Activated T-cell treated with anti-CD3 and anti-CD28 coated beads, Interleukin-2, amount 50 U/mL, for 1 hour (primary cell): ENCODE measurements around the gene OS9.
"Not testable (repeated sequence)": the region's sequence is repeated elsewhere in the genome, so short reads cannot be mapped to it uniquely, and the experiment has no call there.

Source experiments
- DNase-seq: peaks from one replicate; pipeline ENCODE4 v3.0.0-alpha.2; 2020

The OS9 gene

DNA sequence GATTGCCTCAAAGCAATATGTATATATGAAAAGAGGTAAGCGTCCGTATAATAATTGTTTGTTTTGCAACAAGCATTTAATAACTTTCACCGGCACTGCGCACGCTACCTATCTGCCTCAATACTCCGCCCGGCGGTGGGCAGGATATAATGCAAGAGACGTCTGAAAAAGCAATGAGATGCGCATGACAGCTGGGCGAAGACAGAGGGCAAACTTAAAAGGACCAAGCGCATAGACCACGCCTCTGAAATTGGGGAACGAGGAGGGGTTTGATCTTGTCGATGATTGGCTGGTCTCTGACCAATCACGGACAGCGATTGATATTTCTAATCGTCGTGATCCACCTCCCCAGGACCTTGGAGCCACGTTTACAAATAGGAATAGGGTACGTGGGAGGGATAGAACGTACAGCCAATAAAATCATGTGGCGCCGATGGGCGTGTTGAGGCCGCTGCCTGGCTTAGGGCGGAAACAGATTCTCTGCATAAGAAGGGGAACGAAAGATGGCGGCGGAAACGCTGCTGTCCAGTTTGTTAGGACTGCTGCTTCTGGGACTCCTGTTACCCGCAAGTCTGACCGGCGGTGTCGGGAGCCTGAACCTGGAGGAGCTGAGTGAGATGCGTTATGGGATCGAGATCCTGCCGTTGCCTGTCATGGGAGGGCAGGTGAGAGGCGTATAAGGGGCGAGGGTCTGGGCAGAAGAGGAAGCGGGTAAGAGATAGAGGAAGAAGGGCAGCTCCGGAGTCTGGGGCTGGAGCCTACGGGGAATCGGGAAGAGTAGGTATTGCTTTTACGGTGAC, at the start of gene OS9:
TSS of gene OS9 (plus strand) at position 474 of the 800 bp plus-strand sequence. CDS start at position 504, 30 bp downstream.
- peak; percentile 84 for DNase-seq

DNA sequence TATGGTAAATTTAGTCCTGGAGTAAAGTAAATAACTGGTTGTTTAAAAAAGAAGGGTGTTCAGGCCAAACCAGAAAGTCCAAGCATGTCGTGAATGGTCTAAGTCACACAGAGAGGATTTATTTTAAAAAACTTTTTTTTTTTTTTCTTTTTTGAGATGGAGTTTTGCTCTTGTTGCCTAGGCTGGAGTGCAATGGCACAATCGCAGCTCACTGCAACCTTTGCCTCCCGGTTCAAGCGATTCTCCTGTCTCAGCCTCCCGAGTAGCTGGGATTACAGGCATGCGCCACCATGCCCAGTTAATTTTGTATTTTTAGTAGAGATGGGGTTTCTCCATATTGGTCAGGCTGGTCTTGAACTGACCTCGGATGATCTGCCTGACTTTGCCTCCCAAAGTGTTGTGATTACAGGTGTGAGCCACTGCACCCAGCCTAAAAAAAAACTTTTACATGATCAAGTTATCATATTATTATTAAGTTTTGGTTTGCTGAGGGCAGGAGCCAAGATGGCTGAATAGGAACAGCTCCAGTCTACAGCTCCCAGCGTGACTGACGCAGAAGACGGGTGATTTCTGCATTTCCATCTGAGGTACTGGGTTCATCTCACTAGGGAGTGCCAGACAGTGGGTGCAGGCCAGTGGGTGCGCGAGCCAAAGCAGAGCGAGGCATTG, 47.8 kb upstream of the OS9 start:
- not testable (repeated sequence) for DNase-seq

DNA sequence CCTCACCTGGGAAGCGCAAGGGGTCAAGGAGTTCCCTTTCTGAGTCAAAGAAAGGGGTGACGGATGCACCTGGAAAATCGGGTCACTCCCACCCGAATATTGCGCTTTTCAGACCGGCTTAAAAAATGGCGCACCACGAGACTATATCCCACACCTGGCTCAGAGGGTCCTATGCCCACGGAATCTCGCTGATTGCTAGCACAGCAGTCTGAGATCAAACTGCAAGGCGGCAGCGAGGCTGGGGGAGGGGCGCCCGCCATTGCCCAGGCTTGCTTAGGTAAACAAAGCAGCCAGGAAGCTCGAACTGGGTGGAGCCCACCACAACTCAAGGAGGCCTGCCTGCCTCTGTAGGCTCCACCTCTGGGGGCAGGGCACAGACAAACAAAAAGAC, 47.3 kb upstream of the OS9 start:
- not testable (repeated sequence) for DNase-seq

DNA sequence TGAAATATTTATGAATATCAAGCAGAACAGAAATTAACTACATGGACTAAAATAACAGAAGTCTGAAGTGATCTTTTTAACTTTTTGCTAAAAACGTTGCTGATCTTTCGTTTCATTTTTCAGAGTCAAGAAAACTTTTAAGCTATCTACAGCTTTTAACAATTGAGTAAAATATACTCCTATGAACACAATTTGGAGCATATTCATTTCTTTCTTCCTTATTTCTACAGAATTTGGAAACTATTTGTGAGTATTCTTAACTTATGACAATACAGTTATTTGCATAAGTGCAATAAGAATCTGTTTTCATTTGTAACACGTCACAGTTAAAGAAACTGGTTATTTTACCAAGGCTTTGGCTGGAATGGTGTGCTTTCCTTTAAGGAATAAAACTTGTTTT, 39.9 kb upstream of the OS9 start:
- DNase-seq: no peak

DNA sequence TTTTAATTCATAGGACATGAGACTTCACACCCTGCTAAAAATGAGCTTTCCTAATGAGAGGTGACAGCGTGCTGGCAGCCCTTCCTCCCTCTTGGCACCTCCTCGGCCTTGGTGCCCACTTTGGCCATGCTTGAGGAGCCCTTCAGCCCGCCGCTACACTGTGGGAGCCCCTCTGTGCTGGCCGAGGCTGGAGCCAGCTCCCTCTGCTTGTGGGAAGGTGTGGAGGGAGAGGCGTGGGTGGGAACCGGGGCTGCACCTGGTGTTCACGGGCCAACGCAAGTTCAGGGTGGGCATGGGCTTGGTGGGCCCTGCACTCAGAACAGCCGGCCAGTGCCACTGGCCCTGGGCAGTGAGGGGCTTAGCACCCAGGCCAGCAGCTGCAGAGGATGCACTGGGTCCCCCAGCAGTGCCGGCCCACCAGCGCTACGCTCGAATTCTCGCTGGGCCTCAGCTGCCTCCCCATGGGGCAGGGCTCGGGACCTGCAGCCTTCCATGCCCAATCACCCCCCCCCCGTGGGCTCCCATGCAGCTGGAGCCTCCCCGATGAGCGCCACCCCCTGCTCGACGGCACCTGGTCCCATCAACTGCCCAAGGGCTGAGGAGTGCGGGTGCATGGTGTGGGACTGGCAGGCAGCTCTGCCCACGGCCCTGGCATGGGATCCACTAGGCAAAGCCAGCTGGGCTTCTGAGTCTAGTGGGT, 38.2 kb upstream of the OS9 start:
- DNase-seq: no peak

- not testable (repeated sequence) for DNase-seq
Observed at GRCh38 chr12:57656408-57656807, 37.5 kb upstream of the OS9 start.

DNA sequence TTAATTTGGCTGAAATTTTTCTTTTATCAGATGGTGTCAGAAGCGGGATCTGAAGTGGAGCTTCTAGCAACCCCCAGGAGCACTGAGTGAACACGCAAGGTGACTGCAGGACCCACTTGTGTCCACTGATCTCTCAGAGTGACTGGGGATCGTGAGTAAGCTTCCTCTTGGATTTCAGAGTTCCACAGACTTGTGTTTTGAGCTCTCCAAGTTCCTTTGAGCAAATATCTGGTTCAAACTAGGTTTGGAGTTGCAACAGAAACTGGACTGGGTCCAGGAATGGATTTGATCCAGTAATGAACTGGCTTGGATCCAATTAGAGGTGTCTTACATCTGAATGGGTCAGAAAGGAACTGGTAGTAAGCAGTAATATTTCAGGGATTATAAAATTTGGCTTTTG, 36.2 kb upstream of the OS9 start:
- no peak for DNase-seq

- no peak for DNase-seq
Observed at GRCh38 chr12:57658890-57659289, 35.0 kb upstream of the OS9 start.

DNA sequence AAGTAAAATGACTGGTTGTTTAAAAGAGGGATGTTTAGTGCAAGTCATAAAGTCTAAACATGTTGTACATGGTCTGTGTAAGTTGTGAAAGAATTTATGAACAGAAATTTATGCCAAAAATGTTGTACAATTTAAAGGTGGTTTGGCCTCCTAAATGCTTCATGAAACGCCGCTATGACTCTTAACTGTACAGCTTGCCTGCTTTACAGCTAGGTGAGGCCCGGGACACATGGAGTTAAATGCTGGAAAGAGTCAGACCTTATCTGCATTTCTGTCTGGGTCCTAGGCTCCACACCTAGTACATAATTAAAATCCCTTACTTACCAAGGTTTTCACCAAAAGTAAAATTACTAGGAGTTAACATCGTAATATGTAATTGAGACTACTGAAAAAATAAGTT, 32.6 kb upstream of the OS9 start:
- no peak for DNase-seq

- DNase-seq: not testable (repeated sequence)
Observed at GRCh38 chr12:57665066-57665820, 28.7 kb upstream of the OS9 start.

GRCh38 chr12:57666897-57667296, 27.0 kb upstream of the OS9 start:
- DNase-seq: no peak

- not testable (repeated sequence) for DNase-seq
Observed at GRCh38 chr12:57669691-57670090, 24.2 kb upstream of the OS9 start.

- not testable (repeated sequence) for DNase-seq
Observed at GRCh38 chr12:57671811-57672210, 22.1 kb upstream of the OS9 start.

GRCh38 chr12:57672801-57673200, 21.1 kb upstream of the OS9 start:
- DNase-seq: no peak

DNA sequence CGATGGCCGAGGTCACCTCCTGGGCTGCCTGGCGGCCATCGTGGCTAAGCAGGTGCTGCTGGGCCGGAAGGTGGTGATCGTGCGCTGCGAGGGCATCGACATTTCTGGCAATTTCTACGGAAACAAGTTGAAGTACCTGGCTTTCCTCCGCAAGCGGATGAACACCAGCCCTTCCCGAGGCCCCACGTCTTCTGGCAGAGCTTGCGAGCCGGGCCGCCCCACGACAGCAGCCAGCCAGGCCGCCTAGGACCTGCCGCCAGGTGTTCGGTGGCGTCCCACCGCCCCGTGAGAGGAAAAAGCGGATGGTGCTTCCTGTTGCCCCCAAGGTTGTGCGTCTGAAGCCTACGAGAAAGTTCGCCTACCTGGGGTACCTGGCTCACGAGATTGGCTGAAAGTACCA, 19.2 kb upstream of the OS9 start:
- DNase-seq: no peak

DNA sequence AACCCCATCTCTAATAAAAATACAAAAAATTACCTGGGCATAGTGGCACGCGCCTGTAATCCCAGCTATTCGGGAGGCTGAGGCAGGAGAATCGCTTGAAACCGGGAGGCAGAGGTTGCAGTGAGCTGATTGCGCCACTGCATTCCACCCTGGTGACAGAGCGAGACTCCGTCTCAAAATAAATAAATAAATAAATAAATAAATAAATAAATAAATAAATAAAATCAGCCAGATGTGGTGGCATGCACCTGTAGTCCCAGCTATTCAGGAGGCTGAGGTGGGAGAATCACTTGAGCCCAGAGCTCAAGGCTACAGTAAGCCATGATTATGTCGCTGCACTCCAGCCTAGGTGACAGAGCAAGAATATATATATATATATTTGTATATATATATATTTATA, 16.0 kb upstream of the OS9 start:
- not testable (repeated sequence) for DNase-seq

- DNase-seq: no peak
Observed at GRCh38 chr12:57679697-57680096, 14.2 kb upstream of the OS9 start.

GRCh38 chr12:57687862-57688261, 6.1 kb upstream of the OS9 start:
- no peak for DNase-seq

DNA sequence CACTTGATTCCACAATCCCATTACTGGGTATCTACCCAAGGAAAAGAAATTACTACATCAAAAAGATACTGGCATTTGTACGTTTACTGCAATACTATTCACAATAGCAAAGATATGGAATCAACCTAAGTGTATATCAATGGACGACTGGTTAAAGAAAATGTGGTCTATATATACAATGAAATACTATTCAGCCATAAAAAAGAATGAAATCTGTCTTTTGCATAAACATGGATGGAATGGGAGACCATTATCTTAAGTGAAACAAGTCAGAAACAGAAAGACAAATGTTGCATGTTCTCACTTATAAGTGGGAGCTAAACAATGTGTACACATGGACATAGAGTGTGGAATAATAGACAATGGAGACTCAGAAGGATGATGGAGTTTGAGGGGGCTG, 5.0 kb upstream of the OS9 start:
- DNase-seq: no peak

DNA sequence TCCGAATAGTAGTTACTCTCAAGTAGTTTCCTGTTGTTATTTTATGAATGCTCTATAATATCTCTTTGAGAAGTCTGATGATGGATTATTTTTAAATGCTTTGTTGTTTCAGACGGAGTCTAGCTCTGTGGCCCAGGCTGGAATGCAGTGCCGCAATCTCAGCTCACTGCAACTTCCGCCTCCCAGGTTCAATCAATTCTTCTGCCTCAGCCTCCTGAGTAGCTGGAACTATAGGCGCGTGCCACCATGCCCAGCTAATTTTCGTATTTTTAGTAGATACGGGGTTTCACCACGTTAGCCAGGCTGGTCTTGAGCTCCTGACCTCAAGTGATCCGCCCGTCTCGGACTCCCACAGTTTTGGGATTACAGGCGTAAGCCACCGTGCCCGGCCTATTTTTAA, 1.4 kb upstream of the OS9 start:
- no peak for DNase-seq

DNA sequence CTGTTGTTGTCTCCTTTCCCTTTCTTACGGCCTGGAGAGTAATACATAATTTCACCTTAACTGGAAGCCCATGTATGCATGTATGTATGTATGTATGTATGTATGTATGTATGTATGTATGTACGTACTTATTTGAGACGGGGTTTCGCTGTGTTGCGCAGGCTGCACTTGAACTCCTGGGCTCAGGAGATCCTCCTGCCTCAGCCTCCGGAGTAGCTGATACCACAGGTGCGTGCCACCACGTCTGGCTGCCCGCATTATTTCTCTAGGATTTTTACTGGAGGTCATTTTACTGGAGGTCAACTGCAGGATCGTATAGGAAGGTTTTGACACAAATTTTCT, 644 bp upstream of the OS9 start:
- DNase-seq: peak; percentile 26

DNA sequence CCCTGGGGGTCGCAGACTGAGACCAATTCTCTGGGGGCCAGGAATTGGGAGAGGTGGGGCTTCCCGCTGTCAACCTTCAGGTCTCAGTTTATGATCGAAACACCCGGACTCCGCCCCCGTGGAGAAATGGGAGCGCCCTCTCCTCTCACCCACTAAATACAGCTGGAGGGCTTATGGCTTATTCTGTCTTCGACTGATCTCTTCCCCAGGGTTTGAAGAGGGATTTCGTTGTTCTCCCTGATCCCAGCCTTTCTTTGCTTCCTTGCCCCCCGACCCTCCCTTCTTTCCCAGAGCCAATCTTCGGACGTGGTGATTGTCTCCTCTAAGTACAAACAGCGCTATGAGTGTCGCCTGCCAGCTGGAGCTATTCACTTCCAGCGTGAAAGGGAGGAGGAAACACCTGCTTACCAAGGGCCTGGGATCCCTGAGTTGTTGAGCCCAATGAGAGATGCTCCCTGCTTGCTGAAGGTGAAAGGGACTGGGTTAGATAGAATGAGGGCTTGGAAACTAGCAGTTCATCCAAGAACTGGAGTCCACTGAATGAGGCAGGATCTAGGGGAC, 607 bp downstream of the OS9 start:
- no peak for DNase-seq
